Stimulated activated naive CD8-positive, alpha-beta T cell treated with anti-CD3 and anti-CD28 coated beads, Interleukin-15, amount 100 ng/mL, for 72 hours (primary cell): ENCODE data around the gene PCBD2.

Experiments used
- ATAC-seq: fragments of 150-1000 bp; cut with Tn5 transposase; 2 replicates; pipeline ENCODE4 v1.10.0; 2021; ENCODE audit warnings: mild to moderate bottlenecking, moderate library complexity
- DNase-seq, 2 donors: peaks; one replicate each; pipeline ENCODE4 v3.0.0; 2021 to 2022
- H3K27ac Mint-ChIP-seq, 2 donors: one replicate each; pipeline ENCODE4 v1.8.0; 2022; ENCODE audit warnings: mild to moderate bottlenecking in 2 of 2, mixed read lengths in 2 of 2, moderate library complexity in 2 of 2
- H3K27me3 Mint-ChIP-seq: one replicate; pipeline ENCODE4 v1.8.0; 2022; ENCODE audit warnings: mixed read lengths
- H3K4me1 Mint-ChIP-seq: one replicate; pipeline ENCODE4 v1.8.0; 2022; ENCODE audit warnings: mild to moderate bottlenecking, mixed read lengths
- H3K4me3 Mint-ChIP-seq, 2 donors: one replicate each; pipeline ENCODE4 v1.8.0; 2022; ENCODE audit warnings: mild to moderate bottlenecking in 2 of 2, mixed read lengths in 2 of 2, moderate library complexity in 1 of 2
- H3K9me3 Mint-ChIP-seq, 2 donors: one replicate each; pipeline ENCODE4 v1.8.0; 2022; ENCODE audit warnings: mixed read lengths in 2 of 2

Gene PCBD2

GRCh38 chr5:135004376-135004775, 99.4 kb downstream of the PCBD2 start:
- Mint-ChIP-seq H3K9me3 (peaks cover 0 to 7% of the 10 kb centered on the region in 2 donors), H3K4me3 (no peak overlapping the region), H3K27me3 (no peaks in the 10 kb centered on the region), H3K4me1 (no peaks in the 10 kb centered on the region), H3K27ac (no peak overlapping the region)
- DNase-seq (no peak), ATAC-seq (no peak)

GRCh38 chr5:135005076-135005475, 100.1 kb downstream of the PCBD2 start:
- Mint-ChIP-seq H3K9me3 (peaks cover 0 to 7% of the 10 kb centered on the region in 2 donors), H3K4me3 (no peak overlapping the region), H3K27ac (no peak overlapping the region), H3K27me3 (no peaks in the 10 kb centered on the region), H3K4me1 (no peaks in the 10 kb centered on the region)
- ATAC-seq (no peak), DNase-seq (no peak)

GRCh38 chr5:135007305-135007704, 102.4 kb downstream of the PCBD2 start:
- H3K4me1 Mint-ChIP-seq, result no peaks in the 10 kb centered on the region
- ATAC-seq, result no peak
- no peak overlapping the region for H3K4me3 Mint-ChIP-seq
- H3K27ac Mint-ChIP-seq, result no peak overlapping the region
- peaks cover 0 to 5% of the 10 kb centered on the region in 2 donors for H3K9me3 Mint-ChIP-seq
- no peaks in the 10 kb centered on the region for H3K27me3 Mint-ChIP-seq
- no peak for DNase-seq

GRCh38 chr5:135007749-135008363, 102.9 kb downstream of the PCBD2 start:
- ATAC-seq (no peak), DNase-seq (no peak)
- H3K9me3 Mint-ChIP-seq, result no peaks in the 10 kb centered on the region
- no peak overlapping the region for H3K4me3 Mint-ChIP-seq
- no peaks in the 10 kb centered on the region for H3K4me1 Mint-ChIP-seq
- no peaks in the 10 kb centered on the region for H3K27me3 Mint-ChIP-seq
- H3K27ac Mint-ChIP-seq, result peak overlapping the region in 1 of 2 donors; percentile 63

- no peaks in the 10 kb centered on the region for H3K4me1 Mint-ChIP-seq
- H3K4me3 Mint-ChIP-seq, result no peak overlapping the region
- no peak for DNase-seq
- no peaks in the 10 kb centered on the region for H3K9me3 Mint-ChIP-seq
- H3K27ac Mint-ChIP-seq, result no peak overlapping the region
- no peak for ATAC-seq
- H3K27me3 Mint-ChIP-seq, result no peaks in the 10 kb centered on the region
These were observed 103.6 kb downstream of the PCBD2 start for GRCh38 chr5:135008556-135008955.

- DNase-seq (no peak), ATAC-seq (no peak)
- H3K4me1 Mint-ChIP-seq, result no peaks in the 10 kb centered on the region
- no peaks in the 10 kb centered on the region for H3K27me3 Mint-ChIP-seq
- no peaks in the 10 kb centered on the region for H3K9me3 Mint-ChIP-seq
- H3K4me3 Mint-ChIP-seq, result no peak overlapping the region
- H3K27ac Mint-ChIP-seq, result no peak overlapping the region
These were observed 104.2 kb downstream of the PCBD2 start for GRCh38 chr5:135008981-135009735.

- no peaks in the 10 kb centered on the region for H3K9me3 Mint-ChIP-seq
- H3K27me3 Mint-ChIP-seq, result no peaks in the 10 kb centered on the region
- ATAC-seq, result no peak
- H3K27ac Mint-ChIP-seq, result no peak overlapping the region
- H3K4me3 Mint-ChIP-seq, result no peak overlapping the region
- DNase-seq, result no peak
- no peaks in the 10 kb centered on the region for H3K4me1 Mint-ChIP-seq
These were observed 105.0 kb downstream of the PCBD2 start for GRCh38 chr5:135009736-135010501.

- no peaks in the 10 kb centered on the region for H3K27me3 Mint-ChIP-seq
- ATAC-seq (no peak), DNase-seq (no peak)
- H3K4me3 Mint-ChIP-seq, result no peak overlapping the region
- no peak overlapping the region for H3K27ac Mint-ChIP-seq
- no peaks in the 10 kb centered on the region for H3K4me1 Mint-ChIP-seq
- no peaks in the 10 kb centered on the region for H3K9me3 Mint-ChIP-seq
These were observed 105.8 kb downstream of the PCBD2 start for GRCh38 chr5:135010502-135011354.

GRCh38 chr5:135011355-135012032, 106.6 kb downstream of the PCBD2 start:
- Mint-ChIP-seq H3K4me1 (no peaks in the 10 kb centered on the region), H3K27ac (no peak overlapping the region)
- ATAC-seq, result no peak

GRCh38 chr5:135012033-135012588, 107.2 kb downstream of the PCBD2 start:
- H3K4me1 Mint-ChIP-seq, result no peaks in the 10 kb centered on the region
- no peak overlapping the region for H3K27ac Mint-ChIP-seq

More at GRCh38 chr5:135011355-135012032, 106.6 kb downstream of the PCBD2 start:
- no peak overlapping the region for H3K4me3 Mint-ChIP-seq
- H3K9me3 Mint-ChIP-seq, result no peaks in the 10 kb centered on the region
- H3K27me3 Mint-ChIP-seq, result no peaks in the 10 kb centered on the region
- no peak for DNase-seq

More at GRCh38 chr5:135012033-135012588, 107.2 kb downstream of the PCBD2 start:
- ATAC-seq, result no peak
- Mint-ChIP-seq H3K27me3 (no peaks in the 10 kb centered on the region), H3K9me3 (no peaks in the 10 kb centered on the region), H3K4me3 (no peak overlapping the region)
- no peak for DNase-seq
